KOPT-K1 (cell line): Measurements from ENCODE around the gene GABRG3.

ENCODE experiments used
- H3K27ac ChIP-seq: fragments of 200-600 bp; sonication (generic); 2 replicates; pipeline ENCODE4 v1.5.1; 2016; ENCODE audit warnings: antibody characterized with exemption, mild to moderate bottlenecking, low read depth, low read length; ENCODE audit not compliant: poor library complexity, severe bottlenecking
- H3K36me3 ChIP-seq: fragments of 200-600 bp; sonication (generic); 2 replicates; pipeline ENCODE4 v1.5.1; 2017; ENCODE audit warnings: antibody characterized with exemption, mild to moderate bottlenecking, low read length, moderate library complexity; ENCODE audit not compliant: insufficient read depth
- H3K9me3 ChIP-seq: fragments of 200-600 bp; sonication (generic); 2 replicates; pipeline ENCODE4 v1.5.1; 2017; ENCODE audit warnings: antibody characterized with exemption, low read length, mild to moderate bottlenecking; ENCODE audit not compliant: insufficient read depth, poor library complexity, severe bottlenecking

GABRG3 gene

DNA sequence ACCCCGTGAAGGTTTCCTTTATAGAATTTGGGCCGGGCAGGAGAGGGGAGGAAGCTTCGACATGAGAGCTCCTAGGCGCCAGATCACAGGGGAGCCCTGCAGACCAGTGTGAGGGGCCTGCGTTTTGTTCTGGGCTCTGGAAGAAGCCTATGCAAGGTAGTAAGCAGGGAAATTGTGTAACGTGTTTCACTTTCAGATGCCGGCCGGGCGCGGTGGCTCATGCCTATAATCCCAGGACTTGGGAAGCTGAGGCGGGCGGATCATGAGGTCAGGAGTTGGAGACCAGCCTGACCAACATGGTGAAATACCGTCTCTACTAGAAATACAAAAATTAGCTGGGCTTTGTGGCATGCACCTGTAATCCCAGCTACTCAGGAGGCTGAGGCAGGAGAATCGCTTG lies 65.2 kb downstream of the GABRG3 start:
- Histone ChIP-seq H3K9me3 (no peaks in the 10 kb centered on the region), H3K36me3 (no peaks in the 10 kb centered on the region)

DNA sequence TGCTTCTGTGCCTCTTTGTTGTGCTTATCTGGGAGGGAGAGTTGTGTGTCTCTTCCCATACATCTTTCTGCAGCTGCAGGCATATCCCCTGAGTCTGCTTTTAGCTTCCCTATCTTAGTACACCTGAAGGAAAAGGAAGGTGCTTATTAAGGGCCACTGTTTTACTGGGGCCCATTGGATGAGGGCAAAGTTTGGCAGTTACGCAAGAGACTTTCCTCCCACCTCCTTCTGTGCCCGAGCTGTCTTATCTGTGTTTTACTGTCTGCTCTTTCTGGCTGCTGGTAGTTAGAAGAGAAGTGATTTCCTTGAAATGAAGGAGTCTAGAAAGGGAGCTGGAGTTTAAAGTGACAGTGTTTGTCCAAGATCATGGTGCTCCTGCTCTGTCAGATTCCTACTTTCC lies 66.5 kb downstream of the GABRG3 start:
- H3K36me3 ChIP-seq, result no peaks in the 10 kb centered on the region
- H3K27ac ChIP-seq, result no peak overlapping the region
- H3K9me3 ChIP-seq, result no peaks in the 10 kb centered on the region

More for the DNA sequence above, 65.2 kb downstream of the GABRG3 start:
- no peak overlapping the region for H3K27ac ChIP-seq

DNA sequence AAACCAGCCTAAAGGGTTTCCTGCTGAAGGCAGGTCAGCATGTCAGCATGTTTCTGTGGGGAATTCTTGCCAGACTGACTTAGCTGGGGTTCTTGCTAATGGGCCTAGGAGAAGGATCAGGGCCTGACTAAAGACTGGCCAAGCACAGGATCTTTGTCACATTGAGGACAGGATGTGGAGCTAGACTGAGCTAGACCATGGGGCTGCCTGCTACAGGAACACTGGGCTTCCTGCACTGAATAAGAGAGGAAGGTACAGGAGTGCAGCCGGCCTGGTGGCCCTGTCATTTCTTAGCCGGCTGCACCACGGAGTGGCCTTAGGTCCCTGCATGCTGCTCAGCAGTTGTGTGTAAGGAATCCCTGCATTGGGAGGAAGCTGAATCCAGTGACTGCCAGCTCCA lies 68.2 kb downstream of the GABRG3 start:
- no peak overlapping the region for H3K27ac ChIP-seq
- H3K9me3 ChIP-seq, result no peaks in the 10 kb centered on the region
- no peaks in the 10 kb centered on the region for H3K36me3 ChIP-seq

DNA sequence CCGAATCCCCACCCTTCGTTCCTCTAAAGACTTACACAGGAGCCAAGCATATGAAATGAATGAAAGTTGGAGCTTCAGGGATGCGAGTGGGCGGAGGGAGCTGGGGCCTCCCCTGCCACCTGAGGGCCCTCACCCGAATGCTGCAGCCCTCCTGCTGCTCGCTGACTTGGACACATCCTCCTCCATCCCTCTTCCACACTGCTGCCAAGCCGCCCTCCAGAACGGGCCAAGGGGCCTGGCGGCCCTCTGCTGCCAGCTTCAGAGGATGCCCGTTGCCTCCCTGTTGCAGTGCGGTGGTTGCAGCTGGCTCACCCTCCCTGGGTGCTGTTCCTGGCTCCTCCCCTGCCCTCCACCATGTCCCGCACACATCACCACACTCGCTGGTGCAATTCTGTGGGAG lies 71.2 kb downstream of the GABRG3 start:
- H3K27ac ChIP-seq, result no peak overlapping the region
- H3K9me3 ChIP-seq, result no peaks in the 10 kb centered on the region
- H3K36me3 ChIP-seq, result no peaks in the 10 kb centered on the region

DNA sequence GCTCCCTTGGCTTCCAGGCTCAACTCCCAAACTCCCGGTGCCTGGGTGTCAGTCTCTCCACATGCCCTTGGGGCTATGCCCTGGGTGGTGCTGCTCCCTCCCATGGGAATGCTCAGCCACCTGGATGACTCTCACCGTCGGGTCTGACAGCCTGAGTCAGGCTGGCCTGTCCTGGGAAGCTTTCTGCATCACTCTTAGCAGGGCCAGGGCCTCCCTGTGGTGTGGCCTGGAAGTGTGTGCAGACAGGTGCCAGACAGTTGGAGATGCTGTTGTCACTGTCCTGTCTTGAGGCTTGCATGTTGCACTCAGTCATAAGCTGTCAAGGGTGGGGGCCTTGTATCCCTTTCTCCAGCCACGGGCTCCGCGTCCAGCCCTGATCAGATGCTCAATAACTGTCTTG lies 71.7 kb downstream of the GABRG3 start:
- Histone ChIP-seq H3K36me3 (no peaks in the 10 kb centered on the region), H3K9me3 (no peaks in the 10 kb centered on the region), H3K27ac (no peak overlapping the region)

DNA sequence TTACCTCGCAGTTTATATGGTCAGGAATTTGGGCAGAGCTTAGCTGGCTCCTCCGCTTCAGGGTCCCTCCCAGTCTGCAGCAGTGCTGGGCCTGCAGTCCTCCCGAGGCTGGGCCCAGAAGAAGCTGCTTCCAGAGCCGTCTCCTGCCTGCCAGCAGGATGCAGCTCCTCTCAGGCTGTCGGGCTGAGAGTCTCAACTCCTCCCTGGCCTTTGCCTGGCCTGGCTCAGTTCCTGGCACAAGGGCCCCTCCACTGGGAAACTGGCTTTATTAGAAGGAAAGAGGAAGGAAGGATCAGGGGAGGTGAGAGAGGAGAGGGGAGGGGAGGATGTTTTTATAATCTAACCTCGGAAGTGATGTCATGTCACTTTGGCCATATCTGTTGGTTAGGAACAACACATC lies 72.8 kb downstream of the GABRG3 start:
- no peak overlapping the region for H3K27ac ChIP-seq
- no peaks in the 10 kb centered on the region for H3K36me3 ChIP-seq
- H3K9me3 ChIP-seq, result no peaks in the 10 kb centered on the region

DNA sequence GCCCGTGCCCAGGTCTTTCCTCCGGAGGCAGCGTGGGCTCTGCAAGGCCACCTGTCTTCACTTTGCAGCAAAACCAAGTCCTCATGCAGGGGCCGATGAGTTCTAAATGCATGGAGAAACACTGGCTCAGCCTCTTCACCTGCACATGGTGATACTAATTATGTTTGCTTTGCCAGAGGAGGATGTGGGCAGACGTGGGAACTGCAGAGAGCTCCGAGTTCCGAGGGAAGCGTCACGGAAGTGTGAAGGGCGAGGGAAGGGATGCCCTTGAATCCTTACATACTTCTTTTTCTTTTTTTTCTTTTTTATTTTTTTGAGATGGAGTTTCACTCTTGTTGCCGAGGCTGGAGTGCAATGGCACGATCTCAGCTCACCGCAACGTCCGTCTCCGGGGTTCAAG lies 74.8 kb downstream of the GABRG3 start:
- H3K36me3 ChIP-seq, result no peaks in the 10 kb centered on the region
- H3K27ac ChIP-seq, result no peak overlapping the region
- no peaks in the 10 kb centered on the region for H3K9me3 ChIP-seq

DNA sequence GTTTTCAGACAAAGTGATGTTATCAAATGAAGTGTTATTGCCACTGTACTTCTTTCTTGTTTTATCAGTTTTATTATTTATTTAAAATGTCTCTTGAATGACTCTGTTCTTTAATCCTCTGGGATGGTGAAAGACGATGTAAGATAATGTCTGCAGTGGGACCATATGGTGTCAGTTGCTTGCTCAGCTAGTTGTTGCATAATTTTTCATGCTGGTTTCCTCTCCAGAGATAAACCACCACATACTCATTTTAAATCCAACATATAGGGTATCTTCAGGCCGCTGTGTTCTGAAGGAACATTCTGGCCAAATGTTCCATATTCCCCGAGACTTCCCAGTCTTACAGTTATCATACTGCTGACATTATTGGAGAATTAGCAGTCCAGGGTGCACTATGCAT lies 75.9 kb downstream of the GABRG3 start:
- H3K9me3 ChIP-seq, result no peaks in the 10 kb centered on the region
- no peak overlapping the region for H3K27ac ChIP-seq
- H3K36me3 ChIP-seq, result no peaks in the 10 kb centered on the region

DNA sequence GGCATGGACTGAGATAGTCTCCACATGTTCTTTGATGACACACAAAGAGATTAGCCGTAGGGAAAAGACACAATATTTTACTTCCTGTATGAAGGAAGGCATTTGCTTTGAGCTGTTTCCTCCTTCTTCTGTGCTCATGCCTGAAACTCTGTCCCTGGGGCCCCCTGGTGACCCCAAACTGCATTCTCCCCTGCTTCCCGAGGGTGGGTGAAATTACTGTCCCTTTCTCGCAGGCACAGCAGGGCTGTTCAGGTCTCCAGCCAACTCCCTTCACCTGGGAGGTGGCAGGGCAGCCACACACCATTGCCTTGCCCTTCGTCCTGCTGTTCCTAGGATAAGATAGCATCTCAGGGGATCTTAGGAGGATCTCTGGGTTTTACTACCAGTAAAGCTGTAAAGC lies 79.2 kb downstream of the GABRG3 start:
- no peaks in the 10 kb centered on the region for H3K9me3 ChIP-seq
- no peak overlapping the region for H3K27ac ChIP-seq
- H3K36me3 ChIP-seq, result no peaks in the 10 kb centered on the region

DNA sequence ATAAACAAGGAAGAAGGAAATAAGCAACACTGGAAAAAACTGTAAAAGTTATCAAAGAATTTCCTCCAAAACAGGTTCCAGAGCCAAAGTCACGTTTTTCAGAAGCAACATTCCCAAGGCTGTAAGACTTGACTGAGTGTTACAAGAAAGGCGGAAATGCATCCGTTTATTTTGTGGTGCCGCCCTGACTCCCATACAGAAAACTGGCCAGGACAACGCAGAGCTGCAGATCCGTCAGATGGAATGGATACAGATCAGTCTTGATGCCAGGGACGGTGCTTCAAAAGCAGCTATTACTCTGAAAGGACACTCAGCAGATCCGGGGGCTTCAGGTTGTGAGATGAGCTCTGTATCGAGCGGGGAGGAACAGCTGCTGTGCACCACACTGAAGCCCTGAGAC lies 83.4 kb downstream of the GABRG3 start:
- Histone ChIP-seq H3K27ac (no peak overlapping the region), H3K9me3 (no peaks in the 10 kb centered on the region), H3K36me3 (no peaks in the 10 kb centered on the region)

DNA sequence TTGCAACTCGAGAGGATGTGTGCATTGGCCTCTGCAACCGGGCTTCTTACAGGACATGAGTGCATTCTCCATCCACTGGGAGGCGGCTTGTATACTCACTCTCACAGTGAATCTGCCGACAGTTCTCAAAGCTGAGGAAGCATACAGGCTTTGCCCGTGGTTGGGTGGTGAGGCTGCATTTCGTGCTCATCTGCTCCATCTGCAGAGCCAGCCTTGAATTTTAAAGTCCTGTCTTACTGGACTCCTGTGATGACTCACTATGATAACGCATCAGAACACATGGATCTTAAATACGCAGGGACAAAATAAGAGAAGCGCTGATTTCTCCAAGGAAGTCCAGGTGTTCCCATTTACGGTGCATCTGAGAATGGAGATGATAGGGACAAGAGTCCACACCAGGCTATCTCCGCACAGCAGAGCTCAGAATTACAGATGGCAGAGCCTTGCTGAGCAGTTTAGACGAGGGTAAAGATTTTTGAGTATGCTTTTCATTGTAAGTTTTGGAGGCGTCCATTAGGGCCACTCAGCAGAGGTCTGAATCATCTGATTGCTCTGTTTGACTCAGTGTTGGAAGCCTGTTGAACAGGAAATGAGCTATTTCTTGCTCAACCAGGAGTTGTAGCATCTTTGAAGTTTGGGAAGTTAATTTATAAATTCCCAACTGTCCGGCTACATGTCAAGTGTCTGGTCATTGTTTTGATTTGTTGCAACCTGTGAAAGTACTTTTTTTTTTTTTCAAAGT lies 87.1 kb downstream of the GABRG3 start:
- Histone ChIP-seq H3K27ac (no peak overlapping the region), H3K36me3 (no peaks in the 10 kb centered on the region), H3K9me3 (no peaks in the 10 kb centered on the region)

DNA sequence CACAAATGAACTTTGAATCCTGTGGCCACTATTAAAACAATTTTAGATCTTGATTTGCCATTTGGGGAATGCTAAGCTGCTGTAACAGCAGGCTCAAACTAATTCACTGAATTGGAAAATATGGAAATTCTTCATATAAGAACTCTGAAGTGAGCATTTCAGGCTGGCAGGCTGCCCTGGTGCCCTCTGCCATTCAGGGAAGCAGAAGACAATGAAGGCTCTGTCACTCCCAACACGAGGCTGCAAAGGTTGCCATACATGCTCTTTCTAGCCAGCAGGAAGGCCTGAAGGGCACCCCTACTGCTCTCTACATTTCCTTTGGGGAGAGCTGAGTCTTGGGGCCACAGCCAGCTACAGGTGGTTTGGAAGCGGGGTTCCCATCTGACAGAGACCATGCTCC lies 88.0 kb downstream of the GABRG3 start:
- Histone ChIP-seq H3K9me3 (no peaks in the 10 kb centered on the region), H3K27ac (no peak overlapping the region)

DNA sequence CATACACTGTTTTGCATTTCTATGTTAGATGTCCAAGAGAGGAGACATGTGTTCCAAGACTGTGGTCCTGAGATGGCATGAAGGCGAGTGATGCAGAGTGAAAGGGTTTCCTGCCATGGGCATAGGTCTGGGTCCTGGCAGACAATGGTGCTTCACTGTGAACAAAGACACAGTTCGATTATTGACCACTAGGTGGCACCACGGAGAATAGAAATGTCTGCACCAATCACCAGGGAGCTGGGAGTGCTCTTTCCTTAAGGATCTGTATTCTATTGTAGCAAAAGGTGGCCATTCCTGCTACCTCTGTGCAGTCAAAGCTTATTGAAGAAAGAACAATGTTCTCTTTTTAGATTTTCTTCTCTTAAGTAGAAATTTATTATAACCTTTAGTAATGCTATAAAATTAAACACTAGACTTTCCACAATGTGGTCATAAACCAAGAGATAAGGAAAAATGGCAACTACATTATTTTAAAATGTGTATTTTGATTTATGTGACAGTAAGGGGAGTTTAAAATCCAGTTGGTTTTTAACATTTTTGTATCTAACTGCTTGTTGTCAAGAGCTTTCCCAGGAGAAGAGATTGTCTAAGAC lies 88.7 kb downstream of the GABRG3 start:
- H3K9me3 ChIP-seq, result no peaks in the 10 kb centered on the region
- H3K36me3 ChIP-seq, result no peaks in the 10 kb centered on the region
- no peak overlapping the region for H3K27ac ChIP-seq

More for the DNA sequence above, 88.0 kb downstream of the GABRG3 start:
- H3K36me3 ChIP-seq, result no peaks in the 10 kb centered on the region

DNA sequence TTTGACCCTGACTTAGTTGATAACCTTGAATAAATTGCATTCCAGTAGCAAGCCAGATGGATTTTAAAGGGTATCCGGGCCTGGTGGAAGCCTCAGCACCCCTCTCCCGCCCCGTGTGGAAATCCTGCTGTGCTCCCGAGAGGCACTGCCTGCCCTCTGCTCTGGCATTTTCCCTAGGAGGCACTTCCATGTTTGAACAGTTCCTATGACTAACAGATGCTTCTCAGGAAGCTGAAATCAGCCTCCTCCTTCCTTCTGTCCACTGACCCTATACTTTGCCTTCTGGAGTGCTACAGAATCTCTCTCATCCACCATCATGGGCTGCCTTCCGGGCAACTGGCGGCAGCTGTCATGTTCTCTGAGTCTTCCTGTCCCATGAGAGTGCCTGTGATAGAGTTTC lies 90.8 kb downstream of the GABRG3 start:
- H3K27ac ChIP-seq, result no peak overlapping the region
- H3K36me3 ChIP-seq, result no peaks in the 10 kb centered on the region
- H3K9me3 ChIP-seq, result no peaks in the 10 kb centered on the region

DNA sequence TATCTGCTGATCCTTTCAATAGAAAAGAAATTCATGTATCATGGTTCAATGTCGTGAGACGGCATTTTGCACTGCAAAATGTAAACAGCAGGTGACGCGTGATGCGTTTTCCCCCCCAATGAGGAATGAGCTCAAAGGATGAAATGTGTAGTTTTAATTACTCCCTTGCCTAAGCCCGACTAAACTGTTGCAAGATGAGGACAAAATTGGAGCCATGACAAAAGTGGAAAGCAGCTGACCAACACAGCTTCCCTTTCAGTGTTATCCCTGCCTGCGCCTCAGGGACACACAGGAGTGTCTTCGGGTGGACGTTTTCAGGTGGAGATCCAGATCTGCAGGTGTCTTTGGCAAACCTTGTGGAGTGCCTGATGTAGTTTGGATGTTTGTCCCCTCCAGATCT lies 92.0 kb downstream of the GABRG3 start:
- Histone ChIP-seq H3K9me3 (no peaks in the 10 kb centered on the region), H3K27ac (no peak overlapping the region), H3K36me3 (no peaks in the 10 kb centered on the region)

DNA sequence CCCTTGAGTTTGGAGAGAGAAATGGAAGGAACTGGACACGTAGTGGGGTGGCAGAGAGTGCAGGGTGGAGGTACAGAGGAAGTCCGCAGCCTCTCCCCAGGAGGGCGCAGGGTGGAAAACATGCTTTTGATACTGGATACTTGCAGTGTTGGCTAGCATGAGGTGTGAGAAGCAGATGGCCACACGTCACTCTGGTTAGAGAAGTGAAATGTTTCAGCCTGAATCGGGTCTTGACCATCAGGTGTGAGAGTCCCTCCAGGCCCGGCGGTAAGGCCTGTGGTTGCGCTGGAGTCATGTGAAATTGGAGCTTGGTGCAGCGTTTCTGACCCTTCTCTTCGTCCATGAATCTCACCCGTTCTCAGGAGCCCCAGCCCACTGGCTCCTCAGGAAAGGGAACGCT lies 93.1 kb downstream of the GABRG3 start:
- Histone ChIP-seq H3K27ac (no peak overlapping the region), H3K9me3 (peaks cover 6% of the 10 kb centered on the region), H3K36me3 (no peaks in the 10 kb centered on the region)
